Activated CD4-positive, alpha-beta T cell treated with anti-CD3 and anti-CD28 coated beads for 48 hours (primary cell): Measurements from ENCODE around the gene ZNF639.
A peak's percentile ranks its signal among the peaks of the same experiment; 100 is the strongest.
"Not testable (repeated sequence)": the region's sequence is repeated elsewhere in the genome, so short reads cannot be mapped to it uniquely, and the experiment has no call there.

Source experiments
- DNase-seq: peaks from one replicate; pipeline ENCODE4 v3.0.0-alpha.2; 2020

Gene ZNF639

GRCh38 chr3:179322286-179323196 lies at the start of gene ZNF639:
ZNF639 (plus strand) TSS chr3:179323031; CDS start chr3:179328294, 5,263 bp downstream.
- peak; percentile 88 for DNase-seq

- not testable (repeated sequence) for DNase-seq
Measured at GRCh38 chr3:179274434-179274833, 48.4 kb upstream of the ZNF639 start.

- no peak for DNase-seq
Measured at GRCh38 chr3:179276001-179276400, 46.8 kb upstream of the ZNF639 start.

- no peak for DNase-seq
Measured at GRCh38 chr3:179276743-179277142, 46.1 kb upstream of the ZNF639 start.

- no peak for DNase-seq
Measured at GRCh38 chr3:179278151-179278550, 44.7 kb upstream of the ZNF639 start.

- no peak for DNase-seq
Measured at GRCh38 chr3:179278932-179279693, 43.7 kb upstream of the ZNF639 start.

- no peak for DNase-seq
Measured at GRCh38 chr3:179279837-179280236, 43.0 kb upstream of the ZNF639 start.

- DNase-seq = no peak
Measured at GRCh38 chr3:179281825-179282224, 41.0 kb upstream of the ZNF639 start.

- DNase-seq = no peak
Measured at GRCh38 chr3:179286331-179286730, 36.5 kb upstream of the ZNF639 start.

- DNase-seq = no peak
Measured at GRCh38 chr3:179288845-179289244, 34.0 kb upstream of the ZNF639 start.

- DNase-seq = no peak
Measured at GRCh38 chr3:179289295-179289694, 33.5 kb upstream of the ZNF639 start.

GRCh38 chr3:179292450-179292849 lies 30.4 kb upstream of the ZNF639 start:
- no peak for DNase-seq

- DNase-seq = no peak
Measured at GRCh38 chr3:179297971-179298725, 24.7 kb upstream of the ZNF639 start.

- no peak for DNase-seq
Measured at GRCh38 chr3:179299316-179299715, 23.5 kb upstream of the ZNF639 start.

GRCh38 chr3:179299999-179300613 lies 22.7 kb upstream of the ZNF639 start:
- no peak for DNase-seq

GRCh38 chr3:179301645-179302044 lies 21.2 kb upstream of the ZNF639 start:
- no peak for DNase-seq

- DNase-seq = no peak
Measured at GRCh38 chr3:179302111-179302510, 20.7 kb upstream of the ZNF639 start.

GRCh38 chr3:179304605-179305004 lies 18.2 kb upstream of the ZNF639 start:
- DNase-seq = no peak

- DNase-seq = not testable (repeated sequence)
Measured at GRCh38 chr3:179307362-179307761, 15.5 kb upstream of the ZNF639 start.

- DNase-seq = no peak
Measured at GRCh38 chr3:179308001-179308400, 14.8 kb upstream of the ZNF639 start.

GRCh38 chr3:179309225-179310078 lies 13.4 kb upstream of the ZNF639 start:
- DNase-seq = no peak

GRCh38 chr3:179318876-179319275 lies 4.0 kb upstream of the ZNF639 start:
- no peak for DNase-seq
